CD4-positive, alpha-beta T cell (primary cell): Measurements from ENCODE around the gene ITGA11. TPM values are rescaled to one million over a fixed set of nuclear protein-coding genes. Genes with fewer than 3 reads are reported as not detected.

Experiments used
- ATAC-seq: fragments of 200-7000 bp; cut with Tn5 transposase; one replicate; pipeline ENCODE4 v1.10.0; 2022; ENCODE audit warnings: mild to moderate bottlenecking; ENCODE audit not compliant: poor library complexity
- CTCF ChIA-PET: fragments of 350-600 bp; sonication (Branson Sonifier 250); formaldehyde crosslinking; loops from one replicate; lab custom pipeline; 2021; ENCODE audit warnings: antibody characterized with exemption, inconsistent platforms; lab: Charles Lee
- POLR2A ChIA-PET: fragments of 350-600 bp; sonication (Branson Sonifier 250); formaldehyde crosslinking; loops from one replicate; lab custom pipeline; 2021; ENCODE audit warnings: antibody characterized with exemption, inconsistent platforms; lab: Charles Lee
- DNase-seq, 14 experiments: peaks; one replicate each; pipeline ENCODE4 v3.0.0-alpha.2; 2013 to 2020; ENCODE audit warnings: mixed read lengths in 2 of 14
- H3K27ac ChIP-seq, 2 donors: one replicate each; pipeline versions ENCODE4 v1.5.1 to v1.7.0; 2013; ENCODE audit warnings: low read length in 2 of 2, low read depth in 1 of 2, mild to moderate bottlenecking in 1 of 2
- H3K27me3 ChIP-seq, 2 experiments: 1 replicate in 1 of 2; 2 replicates in 1 of 2; pipeline versions ENCODE4 v1.6.1 to v1.7.0; 2013; ENCODE audit warnings: low read length in 2 of 2, control low read depth in 1 of 2, mild to moderate bottlenecking in 1 of 2, moderate library complexity in 1 of 2; ENCODE audit not compliant: insufficient read depth in 2 of 2, control insufficient read depth in 1 of 2
- H3K36me3 ChIP-seq: one replicate; pipeline ENCODE4 v1.6.1; 2013; ENCODE audit warnings: low read length, control low read depth; ENCODE audit not compliant: insufficient read depth
- H3K4me1 ChIP-seq: one replicate; pipeline ENCODE4 v1.6.1; 2013; ENCODE audit warnings: low read length, control low read depth; ENCODE audit not compliant: insufficient read depth
- H3K4me3 ChIP-seq: one replicate; pipeline ENCODE4 v1.5.1; 2013; ENCODE audit warnings: mild to moderate bottlenecking, low read length, moderate library complexity
- H3K9me3 ChIP-seq, 2 experiments: 1 replicate in 1 of 2; 2 replicates in 1 of 2; pipeline versions ENCODE4 v1.6.1 to v1.7.0; 2013; ENCODE audit warnings: low read length in 2 of 2, mild to moderate bottlenecking in 2 of 2, control low read depth in 1 of 2, moderate library complexity in 1 of 2; ENCODE audit not compliant: control insufficient read depth in 1 of 2, insufficient read depth in 1 of 2
- H3K27ac Mint-ChIP-seq: one replicate; pipeline ENCODE4 v1.8.0; 2020; ENCODE audit warnings: mixed read lengths
- H3K27me3 Mint-ChIP-seq: one replicate; pipeline ENCODE4 v1.8.0; 2021; ENCODE audit warnings: mixed read lengths
- H3K36me3 Mint-ChIP-seq: one replicate; pipeline ENCODE4 v1.8.0; 2021; ENCODE audit warnings: low read depth, mixed read lengths
- H3K4me1 Mint-ChIP-seq: one replicate; pipeline ENCODE4 v1.8.0; 2021; ENCODE audit warnings: low read depth, mixed read lengths
- H3K4me3 Mint-ChIP-seq: one replicate; pipeline ENCODE4 v1.8.0; 2020; ENCODE audit warnings: mild to moderate bottlenecking, mixed read lengths
- H3K9me3 Mint-ChIP-seq: one replicate; pipeline ENCODE4 v1.8.0; 2020; ENCODE audit warnings: mixed read lengths
- CTCF ChIP-seq: fragments of 200-600 bp; IDR thresholded peaks from one replicate; pipeline ENCODE4 v1.8.0; 2022; ENCODE audit warnings: antibody characterized with exemption, mild to moderate bottlenecking
- intact Hi-C, 2 experiments: fragments of 100-400 bp; cut with DNase I in 1 of 2; cut with micrococcal nuclease in 1 of 2; formaldehyde crosslinking; loops; one replicate each; pipeline versions ENCODE4 v1.15.1 to v1.9.0; 2023 to 2025; cut with DNase I, micrococcal nuclease
- total RNA-seq, 174 experiments: library from RNA in 2 of 174; stranded (reverse) in 2 of 174; gene quantifications; one replicate each; pipeline ENCODE4 v1.2.3 and lab custom pipeline; 2021 to 2026

ITGA11 gene
- total RNA-seq, 2 experiments from 2014 or later = 0.08 to 0.20 TPM

DNA sequence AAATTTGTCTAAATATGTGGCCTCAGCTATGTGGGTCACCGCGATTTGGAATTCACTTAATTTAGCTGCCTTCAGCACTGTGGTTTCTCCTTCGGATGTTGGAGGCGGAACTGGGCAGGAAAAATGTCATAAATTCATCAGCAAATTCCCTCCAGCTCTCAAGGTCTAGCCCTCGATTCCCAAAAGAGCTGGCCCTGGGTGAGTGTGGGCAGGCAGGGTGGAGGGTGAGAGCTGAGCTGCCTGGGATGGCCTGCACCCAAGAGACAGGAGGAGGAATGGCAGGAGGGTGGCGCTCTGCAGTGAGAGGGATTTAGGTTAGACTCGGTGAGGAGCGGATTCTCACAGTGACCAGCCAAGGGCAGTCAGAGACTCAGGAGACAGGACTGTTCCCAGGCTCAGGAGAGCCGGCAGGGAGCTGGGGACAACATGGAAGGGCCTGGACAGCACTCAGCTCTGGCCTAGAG, 97.3 kb downstream of the ITGA11 start:
- no peak for TF ChIP-seq CTCF
- Mint-ChIP-seq H3K27me3 (peaks cover 5% of the 10 kb centered on the region), H3K4me1 (peaks cover 9% of the 10 kb centered on the region), H3K4me3 (no peak overlapping the region), H3K27ac (no peak overlapping the region), H3K9me3 (no peaks in the 10 kb centered on the region), H3K36me3 (no peaks in the 10 kb centered on the region)
- no peak for ATAC-seq
- no peaks in the 10 kb centered on the region for H3K9me3 ChIP-seq
- ChIA-PET POLR2A (no interaction called here), CTCF (no interaction called here)
- no peak for DNase-seq
- no peak overlapping the region for H3K27ac ChIP-seq
- peaks cover 0 to 2% of the 10 kb centered on the region in 2 experiments for H3K27me3 ChIP-seq
- no peaks in the 10 kb centered on the region for H3K36me3 ChIP-seq
- H3K4me3 ChIP-seq = no peak overlapping the region
- intact Hi-C loops = no loop called here
- H3K4me1 ChIP-seq = no peaks in the 10 kb centered on the region

DNA sequence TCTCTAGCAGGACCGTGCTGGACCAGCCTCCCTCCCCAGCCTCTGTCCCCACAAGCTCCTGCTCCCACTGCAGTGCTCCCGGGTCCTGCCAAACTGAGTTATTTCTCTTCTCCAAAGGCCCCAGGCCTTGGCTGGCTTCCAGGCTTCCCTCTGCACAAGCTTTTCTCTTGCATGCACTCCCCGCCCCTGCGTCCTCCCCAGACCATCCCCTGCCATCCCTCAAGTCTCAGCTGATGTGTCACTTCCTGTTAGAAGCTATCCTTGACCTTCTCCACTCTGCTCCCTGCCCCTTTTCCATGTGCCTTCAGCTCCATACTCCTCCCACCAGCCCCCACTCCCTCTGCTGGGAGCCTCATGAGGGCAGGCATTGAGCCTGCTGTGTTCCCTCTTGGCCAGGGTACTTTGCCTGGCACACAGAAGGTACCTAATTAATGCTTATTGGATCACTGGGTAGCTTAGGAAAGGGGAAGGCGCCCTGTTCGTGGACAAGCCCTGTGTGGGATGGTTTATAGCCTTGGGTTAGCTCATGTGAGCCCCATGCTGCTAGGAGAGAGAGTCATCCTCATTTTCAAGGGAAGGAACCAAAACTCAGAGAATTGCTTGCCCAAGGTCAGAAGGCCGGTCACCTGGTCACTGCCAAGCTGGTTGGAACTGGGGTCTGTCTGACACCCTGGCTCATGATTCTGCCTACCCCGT, 98.0 kb downstream of the ITGA11 start:
- Mint-ChIP-seq H3K9me3 (no peaks in the 10 kb centered on the region), H3K27ac (no peak overlapping the region), H3K36me3 (no peaks in the 10 kb centered on the region), H3K4me1 (peaks cover 17% of the 10 kb centered on the region), H3K27me3 (peaks cover 5% of the 10 kb centered on the region), H3K4me3 (no peak overlapping the region)
- no peaks in the 10 kb centered on the region for H3K36me3 ChIP-seq
- ChIA-PET CTCF (no interaction called here), POLR2A (no interaction called here)
- no peak overlapping the region for H3K27ac ChIP-seq
- peaks cover 0 to under 1% of the 10 kb centered on the region in 2 experiments for H3K27me3 ChIP-seq
- no peaks in the 10 kb centered on the region for H3K4me1 ChIP-seq
- no peak for TF ChIP-seq CTCF
- no peaks in the 10 kb centered on the region for H3K9me3 ChIP-seq
- DNase-seq (no peak), ATAC-seq (no peak)
- no peak overlapping the region for H3K4me3 ChIP-seq
- intact Hi-C loops = no loop called here

DNA sequence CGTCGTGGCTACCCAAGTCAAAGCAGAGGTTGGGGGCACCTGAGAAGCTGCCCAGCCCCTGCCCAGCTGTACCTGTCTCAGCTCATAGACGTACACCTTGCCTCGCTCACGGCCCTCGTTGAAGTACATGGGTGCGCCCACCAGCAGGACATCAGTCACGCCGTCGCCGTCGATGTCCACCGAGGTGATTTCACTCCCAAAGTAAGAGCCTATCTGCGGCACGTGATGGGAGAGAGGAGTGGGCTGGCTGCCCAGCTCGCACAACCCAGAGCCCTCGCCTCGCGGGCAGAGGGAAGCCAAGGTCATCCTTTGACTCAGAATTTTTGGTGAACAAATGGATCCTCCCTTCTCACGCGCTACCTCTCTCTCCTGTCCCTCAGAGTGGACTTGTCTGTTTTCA, 99.7 kb downstream of the ITGA11 start:
- ATAC-seq = no peak
- Histone ChIP-seq H3K9me3 (no peaks in the 10 kb centered on the region), H3K4me1 (peaks cover 9% of the 10 kb centered on the region), H3K27me3 (no peaks in the 10 kb centered on the region), H3K27ac (no peak overlapping the region), H3K36me3 (no peaks in the 10 kb centered on the region), H3K4me3 (no peak overlapping the region)
- ChIA-PET POLR2A (no interaction called here), CTCF (no interaction called here)
- intact Hi-C loops = no loop called here
- TF ChIP-seq CTCF = no peak
- Mint-ChIP-seq H3K27ac (no peak overlapping the region), H3K4me1 (peaks cover 34% of the 10 kb centered on the region), H3K4me3 (no peak overlapping the region), H3K36me3 (no peaks in the 10 kb centered on the region), H3K9me3 (no peaks in the 10 kb centered on the region), H3K27me3 (peaks cover 5% of the 10 kb centered on the region)
- DNase-seq = no peak
